Endothelial cell of umbilical vein (primary cell): ENCODE measurements around the gene CPB2.

ENCODE experiments used
- POLR2A ChIP-seq: IDR thresholded peaks from 2 replicates; pipeline ENCODE4 v1.6.1; 2012; ENCODE audit warnings: low read depth, mild to moderate bottlenecking, control low read depth, low read length
- TF ChIP-seq, protein P1 (sequence below), 2 donors: IDR thresholded peaks; 1 replicate in 1 of 2; 2 replicates in 1 of 2; pipeline ENCODE4 v1.5.1; 2011; ENCODE audit warnings: low read length in 2 of 2, mild to moderate bottlenecking in 2 of 2, moderate library complexity in 2 of 2, control low read depth in 1 of 2, inconsistent platforms in 1 of 2, low read depth in 1 of 2; ENCODE audit not compliant: insufficient read depth in 1 of 2; ENCODE audit errors: extremely low read depth in 1 of 2
- TF ChIP-seq, protein P2 (sequence below): IDR thresholded peaks from 2 replicates; pipeline ENCODE4 v1.6.1; 2011; ENCODE audit not compliant: insufficient read depth, insufficient read length

DNA sequence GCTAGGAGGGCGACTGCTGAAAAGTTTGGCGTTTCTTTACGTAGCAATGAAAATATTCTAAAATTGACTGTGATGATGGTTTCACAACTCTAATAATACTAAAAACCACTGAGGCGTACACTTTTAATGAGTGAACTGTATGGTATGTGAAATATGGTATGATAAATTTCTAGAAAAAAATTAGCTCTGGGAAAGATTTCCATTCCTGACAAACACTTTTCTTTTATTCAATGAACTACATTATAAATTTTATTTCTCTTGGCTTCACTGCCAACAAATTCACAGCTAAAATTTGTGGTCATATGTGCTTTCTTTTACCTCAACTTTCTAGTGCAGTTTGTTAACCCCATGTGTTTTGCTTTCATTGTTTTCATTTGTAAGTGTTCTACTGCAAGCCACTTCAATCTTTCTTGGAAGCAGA, 63.4 kb downstream of the CPB2 start:
- TF ChIP-seq, protein P1, sequence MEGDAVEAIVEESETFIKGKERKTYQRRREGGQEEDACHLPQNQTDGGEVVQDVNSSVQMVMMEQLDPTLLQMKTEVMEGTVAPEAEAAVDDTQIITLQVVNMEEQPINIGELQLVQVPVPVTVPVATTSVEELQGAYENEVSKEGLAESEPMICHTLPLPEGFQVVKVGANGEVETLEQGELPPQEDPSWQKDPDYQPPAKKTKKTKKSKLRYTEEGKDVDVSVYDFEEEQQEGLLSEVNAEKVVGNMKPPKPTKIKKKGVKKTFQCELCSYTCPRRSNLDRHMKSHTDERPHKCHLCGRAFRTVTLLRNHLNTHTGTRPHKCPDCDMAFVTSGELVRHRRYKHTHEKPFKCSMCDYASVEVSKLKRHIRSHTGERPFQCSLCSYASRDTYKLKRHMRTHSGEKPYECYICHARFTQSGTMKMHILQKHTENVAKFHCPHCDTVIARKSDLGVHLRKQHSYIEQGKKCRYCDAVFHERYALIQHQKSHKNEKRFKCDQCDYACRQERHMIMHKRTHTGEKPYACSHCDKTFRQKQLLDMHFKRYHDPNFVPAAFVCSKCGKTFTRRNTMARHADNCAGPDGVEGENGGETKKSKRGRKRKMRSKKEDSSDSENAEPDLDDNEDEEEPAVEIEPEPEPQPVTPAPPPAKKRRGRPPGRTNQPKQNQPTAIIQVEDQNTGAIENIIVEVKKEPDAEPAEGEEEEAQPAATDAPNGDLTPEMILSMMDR (IDR thresholded peaks at IDR 0.05; ENCODE audit: extremely low read depth in 1 of 2, insufficient read depth in 1 of 2, low read depth in 1 of 2, low read length in 2 of 2), result no peak
- TF ChIP-seq, protein P2, sequence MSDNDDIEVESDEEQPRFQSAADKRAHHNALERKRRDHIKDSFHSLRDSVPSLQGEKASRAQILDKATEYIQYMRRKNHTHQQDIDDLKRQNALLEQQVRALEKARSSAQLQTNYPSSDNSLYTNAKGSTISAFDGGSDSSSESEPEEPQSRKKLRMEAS, result no peak
- no peak for TF ChIP-seq POLR2A
